HL-60/S4 (cell line): ENCODE results near the gene WFDC1.

Experiments
- in situ Hi-C: fragments of 300-500 bp; cut with MboI; formaldehyde crosslinking; loops from 2 replicates; pipeline ENCODE4 v1.14.3; 2022; ENCODE audit warnings: low sequenced_read_pairs

WFDC1 gene

GRCh38 chr16:84298376-84298899, 3.8 kb downstream of the WFDC1 start:
- in situ Hi-C loops = loop anchor here (25.0 kb wide), 1 partner anchor 189 kb away; no protein-coding TSS in a partner anchor

- in situ Hi-C loops = loop anchor here (25.0 kb wide), 1 partner anchor 187 kb away; no protein-coding TSS in a partner anchor
Observed at GRCh38 chr16:84299734-84300440, 5.2 kb downstream of the WFDC1 start.

GRCh38 chr16:84302111-84302954, 7.7 kb downstream of the WFDC1 start:
- in situ Hi-C loops = no loop called here

GRCh38 chr16:84303023-84303422, 8.3 kb downstream of the WFDC1 start:
- in situ Hi-C loops = no loop called here

GRCh38 chr16:84303516-84303915, 8.8 kb downstream of the WFDC1 start:
- in situ Hi-C loops = no loop called here

GRCh38 chr16:84306564-84306963, 11.9 kb downstream of the WFDC1 start:
- in situ Hi-C loops = no loop called here

GRCh38 chr16:84307209-84307954, 12.7 kb downstream of the WFDC1 start:
- in situ Hi-C loops = no loop called here

- in situ Hi-C loops = no loop called here
Observed at GRCh38 chr16:84308120-84308519, 13.4 kb downstream of the WFDC1 start.

- in situ Hi-C loops = no loop called here
Observed at GRCh38 chr16:84310642-84311041, 16.0 kb downstream of the WFDC1 start.

- in situ Hi-C loops = no loop called here
Observed at GRCh38 chr16:84312783-84313382, 18.2 kb downstream of the WFDC1 start.

- in situ Hi-C loops = no loop called here
Observed at GRCh38 chr16:84313921-84314320, 19.2 kb downstream of the WFDC1 start.

GRCh38 chr16:84314373-84314772, 19.7 kb downstream of the WFDC1 start:
- in situ Hi-C loops = no loop called here

- in situ Hi-C loops = no loop called here
Observed at GRCh38 chr16:84314814-84315213, 20.1 kb downstream of the WFDC1 start.

- in situ Hi-C loops = no loop called here
Observed at GRCh38 chr16:84315422-84315821, 20.7 kb downstream of the WFDC1 start.

- in situ Hi-C loops = no loop called here
Observed at GRCh38 chr16:84318091-84318975, 23.7 kb downstream of the WFDC1 start.

GRCh38 chr16:84319146-84319760, 24.6 kb downstream of the WFDC1 start:
- in situ Hi-C loops = no loop called here

- in situ Hi-C loops = no loop called here
Observed at GRCh38 chr16:84320511-84320910, 25.8 kb downstream of the WFDC1 start.

- in situ Hi-C loops = no loop called here
Observed at GRCh38 chr16:84321932-84322331, 27.3 kb downstream of the WFDC1 start.

- in situ Hi-C loops = no loop called here
Observed at GRCh38 chr16:84322749-84323148, 28.1 kb downstream of the WFDC1 start.
